LNCaP clone FGC (cell line): Measurements from ENCODE around the gene ID2.

ENCODE experiments used
- DNase-seq: peaks from one replicate; pipeline ENCODE4 v3.0.0-alpha.2; 2011; ENCODE audit warnings: low read depth
- H3K4me3 ChIP-seq: 2 replicates; pipeline ENCODE4 v1.5.1; 2011; ENCODE audit warnings: mild to moderate bottlenecking, low read depth, low read length, control low read depth
- TF ChIP-seq, protein P1 (sequence below): IDR thresholded peaks from 2 replicates; pipeline ENCODE4 v1.5.1; 2012; ENCODE audit warnings: mild to moderate bottlenecking; ENCODE audit not compliant: control insufficient read depth, insufficient read depth; ENCODE audit errors: extremely low read depth

The ID2 gene

DNA sequence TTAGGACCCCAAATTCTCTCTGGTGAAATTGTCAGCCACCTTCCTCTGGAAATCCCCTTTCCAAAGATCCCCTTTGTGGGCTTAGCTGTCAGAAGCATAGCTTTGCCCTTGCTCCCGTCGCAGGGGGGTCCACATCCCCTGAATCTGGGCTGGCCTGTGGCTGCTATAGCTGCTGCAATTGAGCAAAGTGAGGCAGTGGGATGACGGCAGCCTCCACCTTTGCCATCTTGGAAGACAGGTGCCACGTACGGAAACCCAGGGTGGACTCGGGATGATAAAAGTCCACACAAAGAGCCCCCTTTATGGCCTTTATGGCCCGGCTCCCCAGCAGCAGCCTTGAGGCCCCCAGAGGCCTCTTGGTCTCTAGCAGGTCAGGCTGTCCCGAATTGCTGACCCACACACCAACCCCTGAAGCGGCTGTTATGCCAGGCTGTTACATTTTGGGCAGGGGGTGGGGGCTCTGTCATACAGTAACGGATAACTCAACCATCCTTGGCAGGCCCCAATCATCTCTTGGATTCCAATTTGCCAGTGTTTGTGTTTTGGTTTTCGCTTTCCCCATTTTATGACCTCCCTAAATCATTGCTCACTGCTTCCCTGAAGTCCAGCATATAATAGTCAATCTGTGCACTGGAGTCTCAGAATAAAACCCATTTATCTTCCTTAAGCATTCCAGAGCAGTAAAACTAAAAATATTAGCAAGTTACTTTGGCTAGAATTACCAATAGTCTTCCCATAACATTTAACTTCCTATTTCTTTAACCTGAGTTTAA, 33.2 kb upstream of the ID2 start:
- DNase-seq, result no peak
- TF ChIP-seq, protein P1, sequence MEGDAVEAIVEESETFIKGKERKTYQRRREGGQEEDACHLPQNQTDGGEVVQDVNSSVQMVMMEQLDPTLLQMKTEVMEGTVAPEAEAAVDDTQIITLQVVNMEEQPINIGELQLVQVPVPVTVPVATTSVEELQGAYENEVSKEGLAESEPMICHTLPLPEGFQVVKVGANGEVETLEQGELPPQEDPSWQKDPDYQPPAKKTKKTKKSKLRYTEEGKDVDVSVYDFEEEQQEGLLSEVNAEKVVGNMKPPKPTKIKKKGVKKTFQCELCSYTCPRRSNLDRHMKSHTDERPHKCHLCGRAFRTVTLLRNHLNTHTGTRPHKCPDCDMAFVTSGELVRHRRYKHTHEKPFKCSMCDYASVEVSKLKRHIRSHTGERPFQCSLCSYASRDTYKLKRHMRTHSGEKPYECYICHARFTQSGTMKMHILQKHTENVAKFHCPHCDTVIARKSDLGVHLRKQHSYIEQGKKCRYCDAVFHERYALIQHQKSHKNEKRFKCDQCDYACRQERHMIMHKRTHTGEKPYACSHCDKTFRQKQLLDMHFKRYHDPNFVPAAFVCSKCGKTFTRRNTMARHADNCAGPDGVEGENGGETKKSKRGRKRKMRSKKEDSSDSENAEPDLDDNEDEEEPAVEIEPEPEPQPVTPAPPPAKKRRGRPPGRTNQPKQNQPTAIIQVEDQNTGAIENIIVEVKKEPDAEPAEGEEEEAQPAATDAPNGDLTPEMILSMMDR, result no peak
- no peak overlapping the region for H3K4me3 ChIP-seq

DNA sequence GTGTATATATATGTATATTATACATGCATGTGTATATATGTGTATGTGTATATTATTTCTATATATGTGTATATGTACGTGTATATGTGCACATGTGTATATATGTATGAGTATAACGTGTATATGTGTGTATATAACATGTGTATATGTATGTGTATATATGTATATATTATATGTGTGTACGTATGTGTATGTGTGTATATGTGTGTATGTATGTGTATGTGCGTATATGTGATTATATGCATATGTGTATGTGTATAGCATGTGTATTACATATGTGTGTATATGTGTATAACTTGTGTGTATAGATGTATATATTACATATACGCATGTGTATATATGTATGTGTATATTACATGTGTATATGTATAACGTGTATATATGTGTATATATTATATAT, 32.1 kb upstream of the ID2 start:
- H3K4me3 ChIP-seq, result no peak overlapping the region
- DNase-seq, result no peak
- TF ChIP-seq, protein P1, result no peak

DNA sequence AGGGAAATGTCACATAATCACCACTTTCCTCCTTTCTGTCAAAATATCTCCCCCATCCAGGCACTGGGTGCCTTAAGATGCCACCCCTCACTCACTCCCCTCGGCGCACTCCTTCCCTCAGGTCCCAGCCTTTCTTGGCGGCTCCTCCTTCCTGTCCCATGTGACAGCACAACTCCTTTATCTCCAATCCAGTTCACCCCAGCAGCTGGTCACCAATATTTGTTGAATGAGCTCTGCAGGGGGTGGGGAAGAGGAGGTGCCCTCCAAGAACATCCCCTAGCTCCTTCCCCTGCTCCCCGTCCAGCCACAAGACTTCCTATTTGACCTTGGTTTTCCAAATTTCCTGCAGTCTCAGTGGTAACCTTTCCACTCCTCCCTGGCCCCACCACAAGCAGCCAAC, 31.6 kb upstream of the ID2 start:
- TF ChIP-seq, protein P1, result no peak
- no peak overlapping the region for H3K4me3 ChIP-seq
- no peak for DNase-seq

DNA sequence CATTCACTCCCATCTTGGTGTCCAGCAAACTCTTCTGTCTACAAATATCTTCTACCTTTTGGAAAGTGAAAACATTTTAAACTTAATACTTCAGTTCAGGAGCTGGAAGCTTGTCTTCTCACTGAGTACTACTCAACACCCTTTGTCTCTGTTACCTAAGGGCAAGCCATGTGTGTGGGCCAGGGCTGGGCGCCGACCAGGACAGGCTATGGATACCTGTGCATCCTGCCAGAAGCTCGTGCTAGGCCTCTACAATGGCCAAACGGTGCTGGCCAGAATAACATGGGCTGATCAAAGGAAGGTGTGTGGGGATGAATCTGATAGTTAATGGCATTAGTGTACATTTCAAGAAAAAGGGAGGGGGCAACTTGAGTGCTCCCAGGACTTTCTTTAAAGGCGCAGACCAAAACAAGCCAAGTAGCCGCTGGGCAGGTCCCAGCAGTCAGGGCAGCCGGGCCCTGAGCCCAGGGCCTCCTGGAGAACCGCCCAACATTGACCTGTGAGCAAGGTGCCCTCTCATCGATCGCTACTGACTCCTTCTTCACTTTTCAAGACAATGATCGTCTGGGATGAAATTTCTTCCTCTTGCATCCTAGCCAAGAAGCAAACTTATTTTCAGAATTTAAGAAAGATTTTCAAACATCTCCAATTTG, 29.0 kb upstream of the ID2 start:
- TF ChIP-seq, protein P1, result no peak
- DNase-seq, result no peak

DNA sequence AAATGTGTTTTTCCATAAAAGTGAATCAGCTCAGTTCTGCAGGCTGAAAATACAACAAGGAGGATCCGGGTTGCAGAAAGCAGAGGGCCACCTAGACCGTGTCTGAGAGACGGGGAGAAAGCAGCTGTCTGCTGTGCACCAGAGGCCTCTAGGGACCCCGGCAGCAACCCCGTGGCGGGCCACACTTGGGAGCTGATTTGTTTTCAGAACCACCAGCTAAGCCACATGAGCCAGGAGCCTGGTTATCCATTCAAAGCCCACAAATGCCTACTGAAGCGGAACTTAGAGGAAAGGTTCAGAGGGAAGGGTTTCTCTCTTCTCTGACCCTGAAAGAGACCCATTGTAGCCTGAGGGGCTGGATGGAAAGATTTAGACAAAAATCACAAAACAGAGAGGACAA, 28.4 kb upstream of the ID2 start:
- H3K4me3 ChIP-seq, result no peak overlapping the region
- DNase-seq, result no peak
- TF ChIP-seq, protein P1, result no peak

More for the DNA sequence above, 29.0 kb upstream of the ID2 start:
- no peak overlapping the region for H3K4me3 ChIP-seq

DNA sequence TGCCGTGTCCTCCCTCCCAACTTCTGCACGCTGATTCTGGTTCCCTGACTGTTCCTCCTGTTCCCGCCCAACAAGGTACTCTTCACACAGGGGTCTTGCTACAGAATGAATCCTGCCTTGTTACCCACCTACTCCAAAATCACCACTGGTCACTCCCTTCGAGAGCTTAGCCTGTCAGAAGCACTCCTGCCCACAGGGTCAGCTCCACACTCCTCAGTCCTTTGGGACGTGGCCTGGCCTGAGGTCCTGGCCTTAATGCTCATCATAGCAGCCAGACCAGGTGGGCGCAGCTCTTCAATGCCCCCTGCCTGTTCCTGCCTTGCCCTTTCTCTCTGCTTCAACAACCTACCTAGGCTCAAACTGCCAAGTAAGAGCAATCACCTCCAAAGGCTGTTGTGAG, 27.8 kb upstream of the ID2 start:
- DNase-seq, result no peak
- TF ChIP-seq, protein P1, result no peak
- H3K4me3 ChIP-seq, result no peak overlapping the region
